B cell (primary cell): ENCODE measurements around the gene GMEB2.

ENCODE experiments used
- EZH2 ChIP-seq: IDR thresholded peaks from 2 replicates; pipeline ENCODE4 v1.6.1; 2012; ENCODE audit warnings: borderline replicate concordance, low read depth, mild to moderate bottlenecking, moderate library complexity, low read length; ENCODE audit not compliant: insufficient read depth, poor library complexity, severe bottlenecking
- TF ChIP-seq, protein P1 (sequence below): fragments of 200-600 bp; IDR thresholded peaks from one replicate; pipeline ENCODE4 v1.8.0; 2022; ENCODE audit warnings: antibody characterized with exemption, mild to moderate bottlenecking

DNA sequence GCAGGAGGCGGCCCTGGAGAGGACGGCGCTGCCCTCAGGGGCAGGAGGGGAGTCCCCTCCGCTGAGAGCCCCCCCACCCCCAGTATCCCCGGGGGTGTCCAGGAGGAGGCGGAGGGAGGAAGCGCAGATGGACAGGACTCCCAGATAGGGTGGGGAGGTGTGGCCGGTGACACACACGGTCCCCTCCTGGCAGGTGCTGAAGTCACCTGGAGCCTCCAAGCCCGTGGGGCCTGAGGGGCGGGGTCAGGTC is 25.0 kb upstream of the GMEB2 start:
- TF ChIP-seq, protein P1, sequence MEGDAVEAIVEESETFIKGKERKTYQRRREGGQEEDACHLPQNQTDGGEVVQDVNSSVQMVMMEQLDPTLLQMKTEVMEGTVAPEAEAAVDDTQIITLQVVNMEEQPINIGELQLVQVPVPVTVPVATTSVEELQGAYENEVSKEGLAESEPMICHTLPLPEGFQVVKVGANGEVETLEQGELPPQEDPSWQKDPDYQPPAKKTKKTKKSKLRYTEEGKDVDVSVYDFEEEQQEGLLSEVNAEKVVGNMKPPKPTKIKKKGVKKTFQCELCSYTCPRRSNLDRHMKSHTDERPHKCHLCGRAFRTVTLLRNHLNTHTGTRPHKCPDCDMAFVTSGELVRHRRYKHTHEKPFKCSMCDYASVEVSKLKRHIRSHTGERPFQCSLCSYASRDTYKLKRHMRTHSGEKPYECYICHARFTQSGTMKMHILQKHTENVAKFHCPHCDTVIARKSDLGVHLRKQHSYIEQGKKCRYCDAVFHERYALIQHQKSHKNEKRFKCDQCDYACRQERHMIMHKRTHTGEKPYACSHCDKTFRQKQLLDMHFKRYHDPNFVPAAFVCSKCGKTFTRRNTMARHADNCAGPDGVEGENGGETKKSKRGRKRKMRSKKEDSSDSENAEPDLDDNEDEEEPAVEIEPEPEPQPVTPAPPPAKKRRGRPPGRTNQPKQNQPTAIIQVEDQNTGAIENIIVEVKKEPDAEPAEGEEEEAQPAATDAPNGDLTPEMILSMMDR = no peak
- TF ChIP-seq EZH2 = no peak
